Measurements from ENCODE around the gene CRY2. TPM values are rescaled to one million over a fixed set of nuclear protein-coding genes. Genes with fewer than 3 reads are reported as not detected.

Gene CRY2
- total and polyA plus RNA-seq, 2 of the 13 experiments (the other 11 are each of a cell fraction or from before 2014, with no cell fraction given) = 10.1 to 12.2 TPM

GRCh38 chr11:45804761-45805304 lies 42.4 kb upstream of the CRY2 start, which contains the start of gene SLC35C1 (continued):
- TF ChIP-seq FOXP4 (CRISPR knock-in tag; IDR thresholded peaks at IDR 0.05) (peak; percentile 23; the same call in 1 of the 2 replicates), ZNF780A (CRISPR knock-in tag; IDR thresholded peaks at IDR 0.05) (no peak), RBM39 (IDR thresholded peaks at IDR 0.05; ENCODE audit: low read depth, low read length, poor library complexity, severe bottlenecking) (no peak), HINFP (CRISPR knock-in tag; IDR thresholded peaks at IDR 0.05; ENCODE audit: low read depth) (no peak), MYNN (CRISPR knock-in tag; IDR thresholded peaks at IDR 0.05; ENCODE audit: low read depth) (no peak), ZNF33B (CRISPR knock-in tag; IDR thresholded peaks at IDR 0.05) (no peak), ZBTB4 (CRISPR knock-in tag; IDR thresholded peaks at IDR 0.05; ENCODE audit: borderline replicate concordance) (0 out of 2 replicates have a peak, but pooled peaks have one; percentile 35), ISX (CRISPR knock-in tag; conservative IDR thresholded peaks at IDR 0.05) (no peak), NFYB (CRISPR knock-in tag; IDR thresholded peaks at IDR 0.05) (no peak), HNRNPUL1 (IDR thresholded peaks at IDR 0.05; ENCODE audit: low read depth, low read length) (no peak), KDM5A (IDR thresholded peaks at IDR 0.05; ENCODE audit: borderline replicate concordance, low read length) (no peak), GTF3A (CRISPR knock-in tag; conservative IDR thresholded peaks at IDR 0.05) (no peak), TFDP2 (CRISPR knock-in tag; IDR thresholded peaks at IDR 0.05) (no peak), ZFX (CRISPR knock-in tag; IDR thresholded peaks at IDR 0.05; ENCODE audit: low read depth) (no peak; the same call in 1 of the 2 replicates), ZBTB34 (CRISPR knock-in tag; IDR thresholded peaks at IDR 0.05) (no peak), PRPF4 (IDR thresholded peaks at IDR 0.05; ENCODE audit: low read depth, low read length, poor library complexity, severe bottlenecking) (no peak)

All from HepG2 (cell line).